GM12892 (cell line): ENCODE results near the gene RTRAF.

Source experiments
- POLR2A ChIP-seq: IDR thresholded peaks from 2 replicates; pipeline ENCODE4 v1.6.1; 2011; ENCODE audit warnings: low read depth, low read length, control low read depth
- POLR2AphosphoS5 ChIP-seq: IDR thresholded peaks from 2 replicates; pipeline ENCODE4 v1.6.1; 2011; ENCODE audit warnings: low read depth, low read length, control low read depth
- TAF1 ChIP-seq: IDR thresholded peaks from 2 replicates; pipeline ENCODE4 v1.6.1; 2011; ENCODE audit warnings: low read depth, mild to moderate bottlenecking, control low read depth, low read length, borderline replicate concordance

DNA sequence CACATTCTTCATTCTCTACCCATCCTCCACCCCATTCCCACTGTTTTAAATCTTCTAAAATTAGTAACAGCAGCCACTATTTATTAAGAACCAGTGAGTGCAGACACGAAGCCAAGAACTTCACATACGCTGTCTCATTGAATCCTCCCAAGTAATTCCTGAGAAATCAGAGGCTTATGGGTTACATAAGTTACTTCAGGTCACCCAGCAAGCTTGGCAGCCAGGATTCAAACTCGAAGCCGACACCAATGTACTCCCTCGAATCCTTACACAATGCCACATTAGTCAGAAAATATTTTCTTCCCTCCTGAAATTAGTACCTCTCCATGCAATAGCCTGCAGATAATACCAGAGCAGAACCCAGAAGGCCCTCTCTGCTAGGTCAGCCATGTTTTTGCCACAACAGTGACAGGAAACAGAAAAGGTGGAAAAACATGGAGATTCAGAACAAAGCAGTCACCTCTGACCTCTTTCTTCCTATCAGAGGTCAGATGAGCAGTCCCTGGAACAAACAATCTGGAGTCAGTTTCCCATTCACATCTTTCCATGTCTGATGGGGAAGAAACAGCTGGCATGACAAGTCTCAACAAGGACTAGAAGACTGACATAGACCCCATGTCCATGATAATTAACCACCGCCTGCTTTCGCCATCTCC, 63.1 kb downstream of the RTRAF start:
- TF ChIP-seq POLR2AphosphoS5: no peak
- no peak for TF ChIP-seq POLR2A
- no peak for TF ChIP-seq TAF1
